SK-N-SH (cell line): ENCODE results near the gene CHM.

Experiments
- CHD2 ChIP-seq: fragments of 150-350 bp; IDR thresholded peaks from 2 replicates; pipeline ENCODE4 v1.6.1; 2018; ENCODE audit warnings: low read length; ENCODE audit not compliant: partially characterized antibody
- EP300 ChIP-seq, 2 experiments: IDR thresholded peaks; 2 replicates each; pipeline versions ENCODE4 v1.4.0 to v1.6.1; 2012; ENCODE audit warnings: borderline replicate concordance in 1 of 2, low read depth in 1 of 2, low read length in 1 of 2
- JUND ChIP-seq: IDR thresholded peaks from 2 replicates; pipeline ENCODE4 v1.4.0; 2012
- MXI1 ChIP-seq: IDR thresholded peaks from 2 replicates; pipeline ENCODE4 v1.6.1; 2012; ENCODE audit warnings: mild to moderate bottlenecking, low read depth, low read length, improper control_type of control experiment
- POLR2AphosphoS5 ChIP-seq: IDR thresholded peaks from 2 replicates; pipeline ENCODE4 v1.6.1; 2012; ENCODE audit warnings: low read depth, low read length
- RAD21 ChIP-seq: IDR thresholded peaks from 2 replicates; pipeline ENCODE4 v1.6.1; 2012; ENCODE audit warnings: mild to moderate bottlenecking, low read length
- RCOR1 ChIP-seq: fragments of 150-350 bp; IDR thresholded peaks from 2 replicates; pipeline ENCODE4 v1.6.1; 2017; ENCODE audit warnings: antibody characterized with exemption, low read length
- TAF1 ChIP-seq: IDR thresholded peaks from 2 replicates; pipeline ENCODE4 v1.6.1; 2012; ENCODE audit warnings: low read depth, mild to moderate bottlenecking, low read length, moderate library complexity, borderline replicate concordance
- TF ChIP-seq, protein P1 (sequence below): IDR thresholded peaks from 2 replicates; pipeline ENCODE4; 2012
- TF ChIP-seq, protein P2 (sequence below): fragments of 200-600 bp; sonication (generic); IDR thresholded peaks from 2 replicates; pipeline ENCODE4 v1.6.1; 2017; ENCODE audit warnings: antibody characterized with exemption, mild to moderate bottlenecking, moderate library complexity
- TF ChIP-seq, protein P3 (sequence below): IDR thresholded peaks from 2 replicates; pipeline ENCODE4 v1.6.1; 2012; ENCODE audit warnings: mild to moderate bottlenecking, low read depth, low read length, moderate library complexity
- TF ChIP-seq, protein P4 (sequence below): fragments of 150-350 bp; IDR thresholded peaks from 2 replicates; pipeline ENCODE4 v1.6.1; 2017; ENCODE audit warnings: antibody characterized with exemption, low read length, low read depth, borderline replicate concordance
- TF ChIP-seq, protein P5 (sequence below): IDR thresholded peaks from 2 replicates; pipeline ENCODE4 v1.4.0; 2012; ENCODE audit warnings: low read depth

DNA sequence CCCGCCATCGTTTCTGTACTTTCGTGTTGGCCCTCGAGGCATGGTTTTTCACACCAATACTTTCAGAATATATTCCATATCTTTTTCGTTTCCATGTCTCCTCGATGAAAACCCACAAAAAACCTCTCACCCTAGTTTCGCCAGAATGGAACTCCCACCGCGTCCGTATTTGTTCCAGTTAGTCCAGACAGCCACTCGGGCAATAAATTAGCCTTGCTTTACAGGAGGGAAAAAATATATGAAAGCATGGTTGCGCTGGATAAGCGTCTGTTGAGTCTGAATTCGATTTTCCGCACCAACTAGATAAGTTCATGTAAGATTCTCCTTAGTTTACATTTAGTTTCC is 550 bp upstream of the CHM start:
- TF ChIP-seq POLR2AphosphoS5: no peak
- TF ChIP-seq, protein P1, sequence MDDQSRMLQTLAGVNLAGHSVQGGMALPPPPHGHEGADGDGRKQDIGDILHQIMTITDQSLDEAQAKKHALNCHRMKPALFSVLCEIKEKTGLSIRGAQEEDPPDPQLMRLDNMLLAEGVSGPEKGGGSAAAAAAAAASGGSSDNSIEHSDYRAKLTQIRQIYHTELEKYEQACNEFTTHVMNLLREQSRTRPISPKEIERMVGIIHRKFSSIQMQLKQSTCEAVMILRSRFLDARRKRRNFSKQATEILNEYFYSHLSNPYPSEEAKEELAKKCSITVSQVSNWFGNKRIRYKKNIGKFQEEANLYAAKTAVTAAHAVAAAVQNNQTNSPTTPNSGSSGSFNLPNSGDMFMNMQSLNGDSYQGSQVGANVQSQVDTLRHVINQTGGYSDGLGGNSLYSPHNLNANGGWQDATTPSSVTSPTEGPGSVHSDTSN: no peak
- TF ChIP-seq, protein P2, sequence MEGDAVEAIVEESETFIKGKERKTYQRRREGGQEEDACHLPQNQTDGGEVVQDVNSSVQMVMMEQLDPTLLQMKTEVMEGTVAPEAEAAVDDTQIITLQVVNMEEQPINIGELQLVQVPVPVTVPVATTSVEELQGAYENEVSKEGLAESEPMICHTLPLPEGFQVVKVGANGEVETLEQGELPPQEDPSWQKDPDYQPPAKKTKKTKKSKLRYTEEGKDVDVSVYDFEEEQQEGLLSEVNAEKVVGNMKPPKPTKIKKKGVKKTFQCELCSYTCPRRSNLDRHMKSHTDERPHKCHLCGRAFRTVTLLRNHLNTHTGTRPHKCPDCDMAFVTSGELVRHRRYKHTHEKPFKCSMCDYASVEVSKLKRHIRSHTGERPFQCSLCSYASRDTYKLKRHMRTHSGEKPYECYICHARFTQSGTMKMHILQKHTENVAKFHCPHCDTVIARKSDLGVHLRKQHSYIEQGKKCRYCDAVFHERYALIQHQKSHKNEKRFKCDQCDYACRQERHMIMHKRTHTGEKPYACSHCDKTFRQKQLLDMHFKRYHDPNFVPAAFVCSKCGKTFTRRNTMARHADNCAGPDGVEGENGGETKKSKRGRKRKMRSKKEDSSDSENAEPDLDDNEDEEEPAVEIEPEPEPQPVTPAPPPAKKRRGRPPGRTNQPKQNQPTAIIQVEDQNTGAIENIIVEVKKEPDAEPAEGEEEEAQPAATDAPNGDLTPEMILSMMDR: no peak
- TF ChIP-seq JUND: no peak
- no peak for TF ChIP-seq CHD2
- TF ChIP-seq, protein P3, sequence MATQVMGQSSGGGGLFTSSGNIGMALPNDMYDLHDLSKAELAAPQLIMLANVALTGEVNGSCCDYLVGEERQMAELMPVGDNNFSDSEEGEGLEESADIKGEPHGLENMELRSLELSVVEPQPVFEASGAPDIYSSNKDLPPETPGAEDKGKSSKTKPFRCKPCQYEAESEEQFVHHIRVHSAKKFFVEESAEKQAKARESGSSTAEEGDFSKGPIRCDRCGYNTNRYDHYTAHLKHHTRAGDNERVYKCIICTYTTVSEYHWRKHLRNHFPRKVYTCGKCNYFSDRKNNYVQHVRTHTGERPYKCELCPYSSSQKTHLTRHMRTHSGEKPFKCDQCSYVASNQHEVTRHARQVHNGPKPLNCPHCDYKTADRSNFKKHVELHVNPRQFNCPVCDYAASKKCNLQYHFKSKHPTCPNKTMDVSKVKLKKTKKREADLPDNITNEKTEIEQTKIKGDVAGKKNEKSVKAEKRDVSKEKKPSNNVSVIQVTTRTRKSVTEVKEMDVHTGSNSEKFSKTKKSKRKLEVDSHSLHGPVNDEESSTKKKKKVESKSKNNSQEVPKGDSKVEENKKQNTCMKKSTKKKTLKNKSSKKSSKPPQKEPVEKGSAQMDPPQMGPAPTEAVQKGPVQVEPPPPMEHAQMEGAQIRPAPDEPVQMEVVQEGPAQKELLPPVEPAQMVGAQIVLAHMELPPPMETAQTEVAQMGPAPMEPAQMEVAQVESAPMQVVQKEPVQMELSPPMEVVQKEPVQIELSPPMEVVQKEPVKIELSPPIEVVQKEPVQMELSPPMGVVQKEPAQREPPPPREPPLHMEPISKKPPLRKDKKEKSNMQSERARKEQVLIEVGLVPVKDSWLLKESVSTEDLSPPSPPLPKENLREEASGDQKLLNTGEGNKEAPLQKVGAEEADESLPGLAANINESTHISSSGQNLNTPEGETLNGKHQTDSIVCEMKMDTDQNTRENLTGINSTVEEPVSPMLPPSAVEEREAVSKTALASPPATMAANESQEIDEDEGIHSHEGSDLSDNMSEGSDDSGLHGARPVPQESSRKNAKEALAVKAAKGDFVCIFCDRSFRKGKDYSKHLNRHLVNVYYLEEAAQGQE: no peak
- TF ChIP-seq, protein P4, sequence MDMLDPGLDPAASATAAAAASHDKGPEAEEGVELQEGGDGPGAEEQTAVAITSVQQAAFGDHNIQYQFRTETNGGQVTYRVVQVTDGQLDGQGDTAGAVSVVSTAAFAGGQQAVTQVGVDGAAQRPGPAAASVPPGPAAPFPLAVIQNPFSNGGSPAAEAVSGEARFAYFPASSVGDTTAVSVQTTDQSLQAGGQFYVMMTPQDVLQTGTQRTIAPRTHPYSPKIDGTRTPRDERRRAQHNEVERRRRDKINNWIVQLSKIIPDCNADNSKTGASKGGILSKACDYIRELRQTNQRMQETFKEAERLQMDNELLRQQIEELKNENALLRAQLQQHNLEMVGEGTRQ: no peak
- TF ChIP-seq EP300 (IDR thresholded peaks at IDR 0.05; ENCODE audit: borderline replicate concordance in 1 of 2, low read depth in 1 of 2, low read length in 1 of 2): no peak
- no peak for TF ChIP-seq RCOR1
- no peak for TF ChIP-seq TAF1
- TF ChIP-seq MXI1: no peak
- TF ChIP-seq, protein P5, sequence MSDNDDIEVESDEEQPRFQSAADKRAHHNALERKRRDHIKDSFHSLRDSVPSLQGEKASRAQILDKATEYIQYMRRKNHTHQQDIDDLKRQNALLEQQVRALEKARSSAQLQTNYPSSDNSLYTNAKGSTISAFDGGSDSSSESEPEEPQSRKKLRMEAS: no peak
- TF ChIP-seq RAD21: no peak
